ENCODE results near the gene LHFPL3. TPM values are rescaled to one million over a fixed set of nuclear protein-coding genes. Genes with fewer than 3 reads are reported as not detected.

Gene LHFPL3
- total RNA-seq, 6 experiments from 2014 or later: not detected

DNA sequence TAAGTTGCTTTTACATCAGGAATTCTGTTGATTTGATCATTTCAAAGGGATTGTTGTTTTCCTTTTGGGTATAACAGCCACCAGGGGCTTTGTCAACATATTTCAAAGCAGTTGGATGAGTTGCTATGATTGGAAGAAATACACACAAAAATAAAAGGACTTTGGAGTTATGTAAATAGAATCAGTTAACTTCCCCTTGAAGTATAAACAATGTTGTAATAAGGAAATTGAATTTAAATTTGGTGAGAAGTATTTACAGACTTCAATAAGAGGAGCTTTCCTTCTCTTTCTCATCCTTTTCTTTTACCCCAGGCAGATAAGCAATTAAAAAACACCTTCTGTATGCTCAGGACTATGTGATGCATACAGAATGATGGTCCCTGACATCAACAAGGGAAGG, 199.7 kb downstream of the LHFPL3 start:
- no peak for TF ChIP-seq POLR2A (IDR thresholded peaks at IDR 0.05)
- TF ChIP-seq, protein P1, sequence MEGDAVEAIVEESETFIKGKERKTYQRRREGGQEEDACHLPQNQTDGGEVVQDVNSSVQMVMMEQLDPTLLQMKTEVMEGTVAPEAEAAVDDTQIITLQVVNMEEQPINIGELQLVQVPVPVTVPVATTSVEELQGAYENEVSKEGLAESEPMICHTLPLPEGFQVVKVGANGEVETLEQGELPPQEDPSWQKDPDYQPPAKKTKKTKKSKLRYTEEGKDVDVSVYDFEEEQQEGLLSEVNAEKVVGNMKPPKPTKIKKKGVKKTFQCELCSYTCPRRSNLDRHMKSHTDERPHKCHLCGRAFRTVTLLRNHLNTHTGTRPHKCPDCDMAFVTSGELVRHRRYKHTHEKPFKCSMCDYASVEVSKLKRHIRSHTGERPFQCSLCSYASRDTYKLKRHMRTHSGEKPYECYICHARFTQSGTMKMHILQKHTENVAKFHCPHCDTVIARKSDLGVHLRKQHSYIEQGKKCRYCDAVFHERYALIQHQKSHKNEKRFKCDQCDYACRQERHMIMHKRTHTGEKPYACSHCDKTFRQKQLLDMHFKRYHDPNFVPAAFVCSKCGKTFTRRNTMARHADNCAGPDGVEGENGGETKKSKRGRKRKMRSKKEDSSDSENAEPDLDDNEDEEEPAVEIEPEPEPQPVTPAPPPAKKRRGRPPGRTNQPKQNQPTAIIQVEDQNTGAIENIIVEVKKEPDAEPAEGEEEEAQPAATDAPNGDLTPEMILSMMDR (IDR thresholded peaks at IDR 0.05): no peak
- ATAC-seq (no peak), DNase-seq (no peak)
- intact Hi-C loops (cut with DNase I): no loop called here
- Histone ChIP-seq H3K4me1 (no peaks in the 10 kb centered on the region), H3K9me3 (no peaks in the 10 kb centered on the region), H3K27ac (no peak overlapping the region), H3K36me3 (no peaks in the 10 kb centered on the region), H3K4me3 (no peak overlapping the region), H3K27me3 (no peaks in the 10 kb centered on the region)

DNA sequence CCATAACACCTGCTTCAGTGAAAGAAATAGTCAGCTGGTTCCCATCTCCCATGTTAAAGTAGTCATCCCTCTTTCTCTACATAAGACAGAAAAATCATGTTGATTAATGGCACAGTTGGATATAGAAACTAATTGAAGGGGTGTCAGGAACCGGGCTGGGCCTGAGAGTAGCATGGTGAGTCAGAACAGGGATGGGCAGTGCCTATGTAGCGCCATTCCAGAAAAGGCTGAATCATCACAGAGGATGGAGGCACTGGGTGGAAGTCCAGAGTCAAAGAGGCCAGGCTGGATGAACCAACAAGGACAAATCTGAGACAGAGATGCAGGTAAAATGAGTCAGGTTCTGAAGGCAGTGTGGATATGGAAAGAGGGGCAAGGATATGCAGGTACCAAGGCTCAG, 201.2 kb downstream of the LHFPL3 start:
- H3K27ac ChIP-seq: no peak overlapping the region
- no peaks in the 10 kb centered on the region for H3K4me1 ChIP-seq
- no peaks in the 10 kb centered on the region for H3K36me3 ChIP-seq
- H3K4me3 ChIP-seq: no peak overlapping the region
- WGBS (ENCODE audit: insufficient coverage, low coverage, low lambda C conversion rate, missing lambda C conversion rate): 57% methylated on average over 2 of the region's 2 CpGs
- intact Hi-C loops (cut with DNase I): no loop called here
- TF ChIP-seq POLR2A (IDR thresholded peaks at IDR 0.05): no peak
- TF ChIP-seq, protein P1 (IDR thresholded peaks at IDR 0.05): no peak
- DNase-seq (no peak), ATAC-seq (no peak)
- H3K27me3 ChIP-seq: no peaks in the 10 kb centered on the region
- no peaks in the 10 kb centered on the region for H3K9me3 ChIP-seq

GRCh38 chr7:104530251-104530650, 201.8 kb downstream of the LHFPL3 start:
- H3K36me3 ChIP-seq: no peaks in the 10 kb centered on the region
- TF ChIP-seq, protein P1 (IDR thresholded peaks at IDR 0.05): no peak
- TF ChIP-seq POLR2A (IDR thresholded peaks at IDR 0.05): no peak
- no peaks in the 10 kb centered on the region for H3K9me3 ChIP-seq
- no peak overlapping the region for H3K4me3 ChIP-seq
- no peaks in the 10 kb centered on the region for H3K4me1 ChIP-seq
- 63% methylated on average over 5 of the region's 5 CpGs for WGBS (ENCODE audit: insufficient coverage, low coverage, low lambda C conversion rate, missing lambda C conversion rate)
- ATAC-seq: no peak
- DNase-seq: no peak
- no peaks in the 10 kb centered on the region for H3K27me3 ChIP-seq
- intact Hi-C loops (cut with DNase I): no loop called here
- no peak overlapping the region for H3K27ac ChIP-seq

GRCh38 chr7:104534149-104534548, 205.7 kb downstream of the LHFPL3 start:
- Histone ChIP-seq H3K4me3 (no peak overlapping the region), H3K27me3 (no peaks in the 10 kb centered on the region), H3K4me1 (no peaks in the 10 kb centered on the region), H3K9me3 (no peaks in the 10 kb centered on the region), H3K36me3 (no peaks in the 10 kb centered on the region), H3K27ac (no peak overlapping the region)
- TF ChIP-seq, protein P1 (IDR thresholded peaks at IDR 0.05): no peak
- no peak for TF ChIP-seq POLR2A (IDR thresholded peaks at IDR 0.05)
- intact Hi-C loops (cut with DNase I): no loop called here
- WGBS (ENCODE audit: insufficient coverage, low coverage, low lambda C conversion rate, missing lambda C conversion rate): 37% methylated on average over 4 of the region's 4 CpGs
- DNase-seq (no peak), ATAC-seq (no peak)

DNA sequence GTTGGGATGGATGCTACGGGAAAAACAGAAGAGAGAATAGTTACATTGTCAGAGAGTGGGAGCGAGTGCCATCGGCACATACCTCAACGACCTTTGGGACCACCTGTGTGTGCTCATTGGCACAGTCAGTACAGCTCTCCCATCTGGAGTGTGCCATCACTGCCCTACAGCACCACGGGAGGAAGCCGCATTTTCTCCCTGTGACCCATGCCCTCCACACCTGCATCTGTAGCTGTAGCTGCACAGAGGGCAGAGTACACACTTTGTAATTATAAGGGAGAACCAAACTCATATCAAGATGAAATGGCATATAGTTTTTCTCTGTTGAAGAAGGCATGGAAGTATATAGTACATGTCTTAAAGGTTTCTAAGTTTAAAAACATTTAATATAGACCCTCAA, 207.4 kb downstream of the LHFPL3 start:
- H3K4me3 ChIP-seq: no peak overlapping the region
- no peaks in the 10 kb centered on the region for H3K27me3 ChIP-seq
- no peak overlapping the region for H3K27ac ChIP-seq
- no peaks in the 10 kb centered on the region for H3K4me1 ChIP-seq
- intact Hi-C loops (cut with DNase I): no loop called here
- H3K36me3 ChIP-seq: no peaks in the 10 kb centered on the region
- H3K9me3 ChIP-seq: no peaks in the 10 kb centered on the region
- no peak for ATAC-seq
- TF ChIP-seq POLR2A (IDR thresholded peaks at IDR 0.05): no peak
- TF ChIP-seq, protein P1 (IDR thresholded peaks at IDR 0.05): no peak
- DNase-seq: no peak
- WGBS (ENCODE audit: insufficient coverage, low coverage, low lambda C conversion rate, missing lambda C conversion rate): 51% methylated on average over 4 of the region's 6 CpGs

Data from right lobe of liver (tissue), 6 donors.